Epithelial cell of proximal tubule (primary cell): Measurements from ENCODE around the gene NHSL1. TPM values are rescaled to one million over a fixed set of nuclear protein-coding genes. Genes with fewer than 3 reads are reported as not detected.

Experiments
- DNase-seq: peaks from one replicate; pipeline ENCODE4 v3.0.0-alpha.2; 2011; ENCODE audit warnings: low read depth
- H3K4me3 ChIP-seq: 2 replicates; pipeline ENCODE4 v1.5.1; 2011; ENCODE audit warnings: low read depth, mild to moderate bottlenecking, low read length
- CTCF ChIP-seq: conservative IDR thresholded peaks from 2 replicates; pipeline ENCODE4 v1.5.1; 2012; ENCODE audit warnings: low read depth, mild to moderate bottlenecking, low read length
- total RNA-seq: library from RNA; depleted of rRNA; stranded (reverse); fragments of >200 nt; gene quantifications from 2 replicates; pipeline ENCODE4 v1.2.3, GENCODE V29; 2015

The NHSL1 gene
- total RNA-seq, 1 donor from 2014 or later = 4.0 TPM

DNA sequence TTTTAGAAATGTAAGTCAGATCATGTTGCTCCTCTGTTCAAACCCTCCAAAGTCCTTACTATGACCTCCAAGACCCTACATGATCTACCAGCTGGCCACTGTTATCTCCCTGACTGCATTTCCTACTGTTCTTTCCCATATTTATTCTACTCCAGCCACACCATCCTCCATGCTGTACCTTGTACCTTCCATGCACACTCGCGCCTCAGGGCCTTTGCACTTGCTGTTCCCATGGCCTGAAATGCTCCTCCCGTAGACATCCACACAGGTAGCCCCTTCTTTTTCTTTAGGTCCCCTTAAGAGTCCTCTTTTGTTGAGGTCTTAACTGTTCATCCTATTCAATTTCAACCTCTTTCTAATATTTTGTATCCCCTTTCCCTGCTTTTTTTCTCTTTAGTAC is 48.3 kb downstream of the NHSL1 start:
- DNase-seq = no peak
- H3K4me3 ChIP-seq = no peak overlapping the region
- TF ChIP-seq CTCF = no peak

DNA sequence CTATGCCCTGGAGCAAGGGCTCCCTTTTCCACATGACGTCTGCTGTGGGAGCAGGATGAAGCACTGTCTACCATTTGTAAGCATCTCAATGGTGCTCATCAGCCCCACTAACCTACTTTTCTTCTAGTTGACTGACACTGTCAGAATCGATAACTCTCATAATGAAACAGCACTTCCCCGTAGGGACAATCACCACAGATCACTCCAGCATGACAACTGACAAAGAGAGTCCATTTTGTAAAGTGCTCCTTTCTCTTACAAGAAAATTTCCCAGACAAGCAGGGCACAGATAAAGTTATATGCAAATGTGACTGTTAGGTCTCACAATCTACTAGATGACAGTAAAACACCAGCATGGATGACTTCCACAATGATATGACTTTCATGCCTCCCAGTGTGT is 48.8 kb downstream of the NHSL1 start:
- no peak for DNase-seq
- no peak for TF ChIP-seq CTCF
- no peak overlapping the region for H3K4me3 ChIP-seq

DNA sequence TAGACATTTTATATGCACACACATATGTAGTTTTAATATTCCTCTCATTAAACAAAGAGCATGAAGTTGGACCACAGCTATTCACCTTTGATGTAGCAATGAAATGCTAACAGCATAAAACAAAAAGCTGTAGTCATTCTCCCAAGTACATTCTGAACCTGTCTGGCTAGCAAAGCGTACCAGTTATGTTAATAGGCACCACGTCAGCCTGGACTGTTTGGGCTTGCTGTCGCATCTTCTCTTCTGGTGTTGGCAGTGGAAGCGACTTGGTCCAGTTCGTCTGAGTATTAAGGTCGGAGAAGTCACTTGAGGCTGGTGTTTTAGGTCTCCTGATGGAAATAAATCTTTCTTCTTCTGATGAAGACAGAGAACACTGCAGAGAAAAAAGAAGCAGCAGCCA is 52.5 kb downstream of the NHSL1 start:
- H3K4me3 ChIP-seq = no peak overlapping the region
- TF ChIP-seq CTCF = no peak
- DNase-seq = no peak

- no peak for DNase-seq
- no peak overlapping the region for H3K4me3 ChIP-seq
- TF ChIP-seq CTCF = no peak
Observed at GRCh38 chr6:138443979-138444378, 55.3 kb downstream of the NHSL1 start.

DNA sequence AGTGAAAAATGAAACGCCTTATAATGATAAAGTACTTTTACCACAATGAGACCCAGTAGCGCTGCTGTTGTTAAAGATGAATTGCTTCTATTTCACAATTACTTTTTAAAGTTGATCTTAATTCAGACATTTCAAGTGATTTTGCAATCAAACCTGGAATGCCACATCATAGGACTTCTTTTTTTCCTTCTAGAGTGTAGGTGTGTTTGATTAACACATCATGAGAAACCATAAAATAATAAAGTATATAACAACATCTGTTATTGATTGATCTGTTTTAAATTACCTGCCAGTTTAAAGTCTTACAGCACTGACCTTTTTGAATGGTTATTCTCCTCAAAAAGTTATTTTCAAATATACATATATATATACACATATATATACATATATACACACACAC is 56.6 kb downstream of the NHSL1 start:
- TF ChIP-seq CTCF = no peak

DNA sequence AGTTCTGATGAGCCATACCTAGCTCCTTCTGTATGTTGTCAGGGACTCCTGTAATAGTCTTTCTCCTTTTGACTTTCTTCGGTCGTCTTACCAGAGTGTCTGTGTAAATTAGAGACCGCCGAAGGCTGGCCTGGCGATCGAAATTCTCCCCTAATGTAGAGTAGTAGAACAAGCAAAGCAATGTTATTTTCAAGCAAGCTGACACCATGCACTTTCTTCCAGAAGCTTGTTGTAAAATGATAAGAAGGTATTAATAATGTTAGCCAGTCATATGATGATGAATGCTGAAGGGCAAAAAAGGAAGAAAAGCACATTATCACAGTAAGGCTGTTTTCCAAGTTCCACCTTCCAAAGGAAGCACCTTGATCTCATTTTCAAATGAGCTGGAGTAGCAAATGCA is 57.3 kb downstream of the NHSL1 start:
- TF ChIP-seq CTCF = no peak
- no peak overlapping the region for H3K4me3 ChIP-seq
- no peak for DNase-seq

More for the DNA sequence above, 56.6 kb downstream of the NHSL1 start:
- H3K4me3 ChIP-seq = no peak overlapping the region
- no peak for DNase-seq

GRCh38 chr6:138440758-138441357 is 58.4 kb downstream of the NHSL1 start:
- H3K4me3 ChIP-seq = no peak overlapping the region
- TF ChIP-seq CTCF = no peak
- no peak for DNase-seq
